Activated T-cell treated with anti-CD3 and anti-CD28 coated beads, Interleukin-2, amount 50 U/mL, for 72 hours (primary cell): Measurements from ENCODE around the gene GSTM3. TPM values are rescaled to one million over a fixed set of nuclear protein-coding genes. Genes with fewer than 3 reads are reported as not detected.

Experiments used
- ATAC-seq, 2 donors: fragments of 150-1000 bp; cut with Tn5 transposase; replicated peaks in 1 of 2; 2 replicates each; pipeline ENCODE4 v1.10.0; 2021; ENCODE audit warnings: moderate library complexity in 2 of 2, mild to moderate bottlenecking in 1 of 2
- DNase-seq, 2 donors: peaks; one replicate each; pipeline ENCODE4 v3.0.0; 2021 to 2022; ENCODE audit warnings: mixed read lengths in 1 of 2
- H3K27ac Mint-ChIP-seq: one replicate; pipeline ENCODE4 v1.8.0; 2022; ENCODE audit warnings: mild to moderate bottlenecking, moderate library complexity, mixed read lengths
- H3K27me3 Mint-ChIP-seq: one replicate; pipeline ENCODE4 v1.8.0; 2022; ENCODE audit warnings: low read depth, mixed read lengths
- H3K36me3 Mint-ChIP-seq, 2 donors: one replicate each; pipeline ENCODE4 v1.8.0; 2022; ENCODE audit warnings: mixed read lengths in 2 of 2, mild to moderate bottlenecking in 1 of 2; ENCODE audit not compliant: insufficient read depth in 2 of 2
- H3K4me1 Mint-ChIP-seq: one replicate; pipeline ENCODE4 v1.8.0; 2022; ENCODE audit warnings: low read depth, mixed read lengths
- H3K4me3 Mint-ChIP-seq, 2 donors: one replicate each; pipeline ENCODE4 v1.8.0; 2022; ENCODE audit warnings: mild to moderate bottlenecking in 2 of 2, mixed read lengths in 2 of 2, moderate library complexity in 2 of 2
- H3K9me3 Mint-ChIP-seq, 2 donors: one replicate each; pipeline ENCODE4 v1.8.0; 2022; ENCODE audit warnings: mixed read lengths in 2 of 2
- total RNA-seq, 2 donors: library from RNA; stranded (reverse); gene quantifications; one replicate each; pipeline ENCODE4 v1.2.3, GENCODE V29; 2022

GSTM3 gene
- total RNA-seq, 2 donors from 2014 or later, result 8.1 to 13.3 TPM

DNA sequence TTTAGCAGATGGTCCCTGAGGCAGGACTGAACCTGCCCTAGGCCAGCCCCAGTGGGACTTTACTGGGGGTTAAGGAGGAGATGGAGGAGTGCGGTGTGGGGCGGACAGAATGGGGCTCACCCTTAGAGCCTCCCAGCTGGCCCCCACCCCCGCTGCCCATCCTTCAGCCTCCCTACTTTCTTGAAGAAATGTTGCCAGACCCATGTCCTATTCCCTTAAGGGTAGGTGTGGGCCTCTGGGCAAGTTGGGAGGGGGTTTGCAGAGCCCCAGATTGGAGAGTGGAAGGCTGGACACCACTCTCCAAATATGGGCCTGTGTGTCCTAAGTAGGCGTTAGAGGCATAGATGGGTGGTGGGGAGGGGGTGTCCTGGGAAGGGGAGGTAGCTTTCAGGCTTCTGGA lies 42.1 kb upstream of the GSTM3 start:
- Mint-ChIP-seq H3K27ac (no peak overlapping the region), H3K36me3 (peaks cover 0 to 10% of the 10 kb centered on the region in 2 donors), H3K9me3 (peaks cover 0 to 5% of the 10 kb centered on the region in 2 donors), H3K27me3 (no peaks in the 10 kb centered on the region), H3K4me3 (no peak overlapping the region), H3K4me1 (peaks cover 8% of the 10 kb centered on the region)
- ATAC-seq (no peak), DNase-seq (no peak)

DNA sequence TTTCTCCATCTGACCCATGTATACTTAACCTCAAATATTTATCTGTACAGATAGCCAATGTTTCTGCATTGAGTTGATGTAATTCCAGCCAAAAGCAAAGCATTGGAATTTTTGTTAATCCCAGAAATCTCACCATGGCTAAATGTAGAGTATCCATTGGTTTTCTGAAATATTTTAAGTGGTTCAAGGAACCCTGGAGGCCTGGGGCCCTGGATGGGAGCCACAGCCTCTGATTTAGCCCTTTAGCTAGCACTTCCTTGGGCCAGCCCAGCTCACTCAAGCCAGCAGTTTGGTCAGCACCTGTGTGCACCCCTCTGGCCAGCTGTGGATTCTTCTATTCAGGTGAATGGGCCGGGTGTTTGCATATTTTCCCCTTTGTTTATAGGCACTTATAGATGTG lies 41.7 kb upstream of the GSTM3 start:
- H3K36me3 Mint-ChIP-seq, result peaks cover 0 to 10% of the 10 kb centered on the region in 2 donors
- H3K4me1 Mint-ChIP-seq, result peaks cover 9% of the 10 kb centered on the region
- no peaks in the 10 kb centered on the region for H3K27me3 Mint-ChIP-seq
- ATAC-seq, result no peak
- H3K4me3 Mint-ChIP-seq, result no peak overlapping the region
- no peak for DNase-seq
- H3K9me3 Mint-ChIP-seq, result peaks cover 0 to 5% of the 10 kb centered on the region in 2 donors
- no peak overlapping the region for H3K27ac Mint-ChIP-seq

DNA sequence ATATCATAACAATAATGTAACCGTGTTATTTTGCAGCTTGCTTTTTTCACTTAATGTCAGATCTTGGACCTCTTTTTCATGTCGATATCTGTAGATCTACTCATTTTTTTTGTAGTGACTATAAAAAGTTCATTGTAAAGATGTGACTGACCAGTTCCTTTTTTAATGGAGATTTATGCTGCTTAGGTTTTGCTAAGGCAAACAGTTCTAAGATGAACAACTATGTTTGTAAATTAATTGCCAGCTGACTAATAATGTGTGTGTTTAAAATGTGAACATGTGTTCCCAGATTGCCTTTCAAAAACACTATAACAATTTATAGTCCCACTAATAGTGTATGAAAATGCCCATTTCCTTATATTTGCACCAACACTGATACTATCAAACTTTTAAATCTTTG lies 41.0 kb upstream of the GSTM3 start:
- Mint-ChIP-seq H3K27me3 (no peaks in the 10 kb centered on the region), H3K4me3 (no peak overlapping the region), H3K27ac (no peak overlapping the region), H3K4me1 (peaks cover 13% of the 10 kb centered on the region), H3K36me3 (peaks cover 0 to 10% of the 10 kb centered on the region in 2 donors), H3K9me3 (peaks cover 0 to 5% of the 10 kb centered on the region in 2 donors)
- ATAC-seq, result no peak
- no peak for DNase-seq

DNA sequence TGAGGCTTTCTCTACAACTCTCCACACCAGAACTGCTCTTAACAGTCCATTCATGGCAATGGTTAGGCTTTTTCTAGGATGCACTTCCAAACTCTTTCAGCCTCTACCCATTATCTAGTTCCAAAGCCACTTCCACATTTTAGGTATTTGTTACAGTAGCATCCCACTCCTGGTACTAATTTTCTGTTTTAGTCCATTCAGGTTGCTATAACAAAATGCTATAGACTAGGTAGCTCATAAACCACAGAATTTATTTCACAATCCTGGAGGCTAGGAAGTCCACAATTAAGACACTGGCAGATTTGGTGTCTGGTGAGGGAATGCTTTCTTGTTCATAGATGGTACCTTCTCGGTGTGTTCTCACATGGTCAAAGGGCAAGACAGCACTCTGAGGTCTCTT lies 40.1 kb upstream of the GSTM3 start:
- DNase-seq, result no peak
- ATAC-seq, result no peak
- Mint-ChIP-seq H3K27ac (no peak overlapping the region), H3K4me1 (peaks cover 8% of the 10 kb centered on the region), H3K36me3 (peaks cover 0 to 10% of the 10 kb centered on the region in 2 donors), H3K4me3 (no peak overlapping the region), H3K9me3 (peaks cover 0 to 5% of the 10 kb centered on the region in 2 donors), H3K27me3 (peaks cover 1% of the 10 kb centered on the region)

DNA sequence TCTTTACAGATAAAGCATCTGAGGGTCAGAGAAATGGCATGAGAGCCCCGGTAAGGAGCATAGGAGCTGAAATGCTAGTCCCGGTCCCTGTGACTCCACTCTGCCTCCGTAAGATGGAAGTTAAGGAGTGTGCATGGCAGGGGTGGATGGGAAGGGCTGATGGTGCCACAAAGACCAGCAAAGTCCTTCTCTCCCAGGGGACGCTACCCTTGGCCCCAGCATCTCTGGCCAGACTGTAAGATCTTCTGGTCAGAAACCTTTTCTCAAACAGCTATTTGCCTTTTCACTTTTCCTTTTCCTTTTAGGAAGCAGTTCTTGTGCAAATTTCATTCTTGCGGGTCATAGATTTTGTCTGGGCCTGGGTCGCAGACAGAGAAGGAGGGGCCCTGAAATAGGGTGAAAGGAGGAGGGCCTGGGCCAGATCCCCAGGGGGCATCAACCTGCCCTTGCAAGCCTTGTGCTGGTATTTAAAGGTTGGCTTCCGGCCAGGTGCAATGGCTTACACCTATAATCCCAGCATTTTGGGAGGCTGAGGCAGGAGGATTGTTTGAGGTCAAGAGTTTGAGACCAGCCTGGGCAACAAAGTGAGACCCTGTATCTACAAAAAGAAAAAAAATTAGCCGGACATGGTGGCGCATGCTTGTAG lies 37.3 kb upstream of the GSTM3 start:
- no peak overlapping the region for H3K27ac Mint-ChIP-seq
- DNase-seq (no peak), ATAC-seq (no peak)
- H3K4me3 Mint-ChIP-seq, result no peak overlapping the region
- peaks cover 0 to 5% of the 10 kb centered on the region in 2 donors for H3K9me3 Mint-ChIP-seq
- peaks cover 8% of the 10 kb centered on the region for H3K27me3 Mint-ChIP-seq
- H3K36me3 Mint-ChIP-seq, result peaks cover 0 to 10% of the 10 kb centered on the region in 2 donors
- peaks cover 8% of the 10 kb centered on the region for H3K4me1 Mint-ChIP-seq

DNA sequence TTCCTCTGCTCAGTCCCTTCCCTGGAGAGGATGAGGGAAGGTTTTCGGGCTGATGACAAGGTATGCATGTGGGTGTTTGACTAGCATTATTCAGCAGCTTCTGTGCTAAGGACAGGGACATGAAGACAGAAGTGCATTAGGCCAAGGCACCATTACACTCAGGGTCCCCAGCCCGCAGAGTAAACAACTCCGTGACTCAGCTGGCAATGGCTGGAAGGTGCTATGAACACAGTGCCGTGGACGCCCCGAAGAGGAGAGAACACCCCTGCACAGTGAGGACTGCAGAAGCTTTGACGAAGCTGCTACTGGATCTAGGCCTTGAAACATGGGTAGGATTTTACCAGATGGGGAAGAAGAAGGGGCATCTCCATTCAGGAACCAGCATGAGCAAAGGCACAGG lies 36.6 kb upstream of the GSTM3 start:
- no peak for DNase-seq
- ATAC-seq, result no peak
- H3K4me3 Mint-ChIP-seq, result no peak overlapping the region
- peaks cover 8% of the 10 kb centered on the region for H3K4me1 Mint-ChIP-seq
- peaks cover 0 to 5% of the 10 kb centered on the region in 2 donors for H3K9me3 Mint-ChIP-seq
- H3K36me3 Mint-ChIP-seq, result peaks cover 0 to 10% of the 10 kb centered on the region in 2 donors
- peak overlapping the region; percentile 24 for H3K27ac Mint-ChIP-seq
- peaks cover 8% of the 10 kb centered on the region for H3K27me3 Mint-ChIP-seq

DNA sequence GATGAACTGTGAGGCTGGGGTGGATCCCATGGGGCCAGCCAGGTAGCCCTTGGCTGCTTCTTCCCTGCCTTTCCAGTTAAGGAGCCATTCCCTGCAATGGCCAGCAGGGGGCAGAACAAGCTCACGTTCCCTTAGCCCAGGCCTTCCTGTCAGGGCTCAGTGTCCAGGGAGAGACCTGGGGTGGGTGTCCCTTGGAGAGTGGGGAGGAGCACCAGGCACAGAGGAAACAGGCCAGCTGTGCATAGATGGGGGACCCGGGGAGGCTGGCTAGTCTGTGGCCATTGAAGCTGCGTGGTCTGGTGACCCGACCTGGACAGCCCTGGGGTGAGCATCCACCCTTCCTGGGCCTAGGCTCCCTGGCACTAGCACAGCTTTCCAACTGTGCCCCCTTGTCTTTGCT lies 36.1 kb upstream of the GSTM3 start:
- Mint-ChIP-seq H3K9me3 (peaks cover 0 to 5% of the 10 kb centered on the region in 2 donors), H3K4me1 (peaks cover 8% of the 10 kb centered on the region), H3K4me3 (no peak overlapping the region), H3K36me3 (peaks cover 0 to 10% of the 10 kb centered on the region in 2 donors), H3K27me3 (peaks cover 8% of the 10 kb centered on the region), H3K27ac (peak overlapping the region; percentile 35)
- ATAC-seq (peak; percentile 85 to 89), DNase-seq (peak; percentile 78 to 81)

DNA sequence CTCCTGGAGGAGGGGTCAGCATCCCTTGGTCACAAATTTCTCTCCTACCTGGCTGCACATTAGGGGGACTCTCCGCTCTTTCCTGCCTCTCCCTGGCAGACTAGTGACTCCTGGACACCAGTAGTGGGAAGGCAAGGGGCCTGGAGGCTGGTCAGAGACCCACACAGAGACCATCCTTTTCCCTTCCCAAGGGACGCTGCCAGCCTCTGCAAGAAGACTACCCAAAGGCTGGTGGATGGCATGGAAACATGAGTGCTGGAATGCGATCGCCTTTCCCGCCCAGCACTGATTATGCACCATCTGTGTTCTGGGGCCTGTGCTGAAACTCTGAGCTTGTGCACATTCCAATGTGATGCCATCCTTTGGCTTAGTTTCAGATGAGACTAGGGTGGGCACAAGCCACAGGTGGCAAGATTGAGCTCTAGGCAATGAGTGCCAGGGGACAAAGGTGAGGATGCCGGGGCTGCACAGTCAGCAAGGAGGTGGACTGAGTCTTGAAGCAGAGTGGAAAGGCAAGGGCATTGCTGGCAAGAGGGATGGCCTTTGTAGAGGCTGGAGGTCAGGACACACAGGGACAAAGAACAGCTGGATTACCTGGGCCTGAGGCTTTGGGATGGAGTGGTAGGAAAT lies 35.5 kb upstream of the GSTM3 start:
- H3K27ac Mint-ChIP-seq, result no peak overlapping the region
- H3K27me3 Mint-ChIP-seq, result peaks cover 8% of the 10 kb centered on the region
- H3K36me3 Mint-ChIP-seq, result peaks cover 0 to 8% of the 10 kb centered on the region in 2 donors
- H3K4me3 Mint-ChIP-seq, result no peak overlapping the region
- H3K4me1 Mint-ChIP-seq, result peaks cover 8% of the 10 kb centered on the region
- no peak for DNase-seq
- peaks cover 0 to 5% of the 10 kb centered on the region in 2 donors for H3K9me3 Mint-ChIP-seq
- peak in 1 of 2 donors; percentile 1 for ATAC-seq

DNA sequence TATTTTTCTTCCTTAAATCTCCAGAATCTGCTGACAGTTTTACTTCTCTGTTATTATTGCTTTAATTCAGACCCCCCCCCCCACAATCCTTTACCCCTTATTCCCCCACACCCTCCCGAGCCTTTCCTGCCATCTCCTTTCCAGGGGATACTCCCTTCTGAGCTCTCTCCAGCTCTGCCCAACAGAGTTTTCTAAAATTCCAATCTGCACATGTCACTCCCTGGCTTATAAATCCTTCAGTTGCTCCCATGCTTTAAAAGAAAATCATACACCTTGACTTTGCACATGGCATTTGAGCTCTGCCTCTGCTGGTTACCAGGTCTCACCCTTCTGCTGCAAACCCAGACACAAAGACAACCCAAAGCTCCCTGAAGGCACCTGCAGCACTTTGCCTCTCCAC lies 34.6 kb upstream of the GSTM3 start:
- Mint-ChIP-seq H3K9me3 (no peaks in the 10 kb centered on the region), H3K4me3 (no peak overlapping the region), H3K36me3 (peaks cover 0 to under 1% of the 10 kb centered on the region in 2 donors), H3K27ac (no peak overlapping the region), H3K4me1 (peaks cover 8% of the 10 kb centered on the region), H3K27me3 (peaks cover 8% of the 10 kb centered on the region)
- DNase-seq, result no peak
- no peak for ATAC-seq

DNA sequence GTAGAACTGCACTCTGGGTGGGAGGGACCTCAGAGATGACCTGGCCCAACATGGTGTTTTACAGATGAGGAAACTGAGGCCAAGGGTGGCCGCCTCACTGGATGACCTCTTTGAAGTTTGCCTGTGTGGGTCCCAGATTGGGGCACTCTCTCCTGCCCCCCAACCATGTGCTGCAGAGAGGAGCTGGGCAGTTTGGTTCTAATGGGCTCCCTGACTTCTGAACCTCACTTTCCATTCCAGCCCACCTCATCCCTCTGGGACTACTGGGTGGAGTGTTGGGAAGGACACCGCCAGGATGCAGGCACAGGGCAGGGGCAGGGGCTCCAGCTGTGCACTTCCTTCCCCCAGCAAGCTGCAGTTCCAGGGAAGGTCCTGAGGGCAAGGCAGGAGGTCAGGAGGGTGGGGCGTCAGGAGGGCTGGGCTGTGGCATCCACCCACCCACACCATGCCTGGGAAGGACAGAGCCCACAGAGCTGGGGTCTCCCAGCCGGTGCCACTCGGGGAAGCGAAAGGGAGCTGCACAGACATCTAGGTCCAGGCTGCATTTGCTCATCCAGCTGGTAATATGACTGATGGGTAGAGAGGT lies 33.2 kb upstream of the GSTM3 start:
- Mint-ChIP-seq H3K27ac (no peak overlapping the region), H3K4me1 (peaks cover 8% of the 10 kb centered on the region), H3K9me3 (no peaks in the 10 kb centered on the region), H3K4me3 (no peak overlapping the region), H3K36me3 (no peaks in the 10 kb centered on the region), H3K27me3 (peaks cover 8% of the 10 kb centered on the region)
- peak; percentile 2 to 3 for ATAC-seq
- no peak for DNase-seq

DNA sequence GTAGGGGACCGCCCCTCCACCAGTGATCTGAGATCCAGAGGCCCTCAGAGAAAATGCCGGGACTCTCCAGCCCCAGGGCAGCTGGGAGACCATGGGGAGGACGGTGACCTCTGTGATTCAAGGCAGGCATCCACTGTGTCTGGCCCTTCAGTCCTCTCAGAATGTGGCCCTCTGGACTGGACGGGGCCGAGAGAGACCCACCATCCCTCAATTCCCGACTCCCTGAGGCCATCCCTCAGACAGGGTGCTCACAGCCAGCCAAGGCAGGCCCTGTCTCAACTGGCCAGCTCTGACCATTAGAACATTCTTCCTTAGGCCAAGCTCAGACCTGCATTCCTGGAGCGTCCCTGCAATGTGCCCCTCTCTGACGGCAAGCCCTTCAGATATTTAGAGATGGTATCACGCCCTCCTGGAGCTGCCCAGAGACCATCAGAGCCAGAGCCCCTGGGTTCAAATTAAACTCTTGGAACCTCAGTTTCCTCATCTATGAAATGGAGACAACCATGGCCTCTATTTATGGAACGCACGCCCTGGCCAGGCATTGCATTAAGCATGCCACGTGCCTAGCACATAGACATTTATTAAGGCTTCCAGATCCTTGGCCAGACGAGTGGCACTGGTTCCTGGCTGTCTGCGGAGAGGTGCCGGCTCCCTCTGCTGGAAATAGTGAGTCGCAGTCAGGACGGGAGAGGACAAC lies 32.5 kb upstream of the GSTM3 start:
- H3K36me3 Mint-ChIP-seq, result no peaks in the 10 kb centered on the region
- peaks cover 8% of the 10 kb centered on the region for H3K4me1 Mint-ChIP-seq
- no peaks in the 10 kb centered on the region for H3K9me3 Mint-ChIP-seq
- no peak overlapping the region for H3K27ac Mint-ChIP-seq
- ATAC-seq (peak; percentile 81 to 83), DNase-seq (peak; percentile 71 to 77)
- no peak overlapping the region for H3K4me3 Mint-ChIP-seq
- H3K27me3 Mint-ChIP-seq, result peaks cover 8% of the 10 kb centered on the region

DNA sequence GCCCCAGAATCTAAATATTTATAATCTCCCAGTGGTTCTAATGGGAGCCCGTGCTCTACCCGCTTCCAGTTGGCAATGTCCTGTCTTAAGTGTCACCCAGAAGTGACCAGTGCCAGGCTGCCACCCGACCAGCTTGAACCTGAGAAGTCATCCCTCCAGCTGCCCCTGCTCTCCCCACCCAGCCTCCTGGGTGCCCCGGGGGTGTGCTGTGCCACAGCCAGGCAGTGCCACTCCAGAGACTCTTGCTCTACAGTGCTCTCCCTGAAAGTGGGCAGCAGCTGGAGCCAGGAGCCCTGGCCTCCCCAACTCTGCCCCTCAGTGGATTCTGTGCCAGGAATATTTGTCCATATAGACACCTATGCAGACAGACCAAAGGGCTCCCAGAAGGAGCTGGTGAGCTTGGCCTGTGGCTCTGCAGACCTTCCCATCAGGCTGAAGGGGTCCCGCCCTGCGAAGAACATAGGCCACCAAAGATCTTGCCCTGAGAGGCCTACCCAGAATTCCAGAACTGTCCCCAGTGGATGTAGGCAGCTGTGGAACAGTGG lies 31.9 kb upstream of the GSTM3 start:
- Mint-ChIP-seq H3K4me3 (no peak overlapping the region), H3K9me3 (no peaks in the 10 kb centered on the region), H3K27ac (no peak overlapping the region), H3K4me1 (peaks cover 8% of the 10 kb centered on the region), H3K36me3 (no peaks in the 10 kb centered on the region), H3K27me3 (peaks cover 8% of the 10 kb centered on the region)
- ATAC-seq (no peak), DNase-seq (no peak)
